ENCODE results near the gene CSTPP1. TPM values are rescaled to one million over a fixed set of nuclear protein-coding genes. Genes with fewer than 3 reads are reported as not detected.
A peak's percentile ranks its signal among the peaks of the same experiment; 100 is the strongest.
"Not testable (repeated sequence)": the region's sequence is repeated elsewhere in the genome, so short reads cannot be mapped to it uniquely, and the experiment has no call there.

The CSTPP1 gene
- total RNA-seq, 2 experiments from 2014 or later, result 14.2 to 16.5 TPM

GRCh38 chr11:46949297-46949696 is 12.7 kb downstream of the CSTPP1 start:
- POLR2A ChIA-PET, result no interaction called here
- Mint-ChIP-seq H3K9me3 (no peaks in the 10 kb centered on the region), H3K27ac (no peak overlapping the region), H3K4me1 (peaks cover 14% of the 10 kb centered on the region), H3K4me3 (no peak overlapping the region), H3K36me3 (peaks cover 6% of the 10 kb centered on the region), H3K27me3 (no peaks in the 10 kb centered on the region)
- no peak for DNase-seq
- no peak for ATAC-seq (ENCODE audit: low read depth)

GRCh38 chr11:46951864-46952263 is 15.3 kb downstream of the CSTPP1 start:
- Mint-ChIP-seq H3K9me3 (no peaks in the 10 kb centered on the region), H3K27me3 (no peaks in the 10 kb centered on the region), H3K36me3 (peaks cover 6% of the 10 kb centered on the region), H3K27ac (no peak overlapping the region), H3K4me1 (peaks cover 14% of the 10 kb centered on the region), H3K4me3 (no peak overlapping the region)
- no peak for DNase-seq
- no peak for ATAC-seq (ENCODE audit: low read depth)
- POLR2A ChIA-PET, result no interaction called here

DNA sequence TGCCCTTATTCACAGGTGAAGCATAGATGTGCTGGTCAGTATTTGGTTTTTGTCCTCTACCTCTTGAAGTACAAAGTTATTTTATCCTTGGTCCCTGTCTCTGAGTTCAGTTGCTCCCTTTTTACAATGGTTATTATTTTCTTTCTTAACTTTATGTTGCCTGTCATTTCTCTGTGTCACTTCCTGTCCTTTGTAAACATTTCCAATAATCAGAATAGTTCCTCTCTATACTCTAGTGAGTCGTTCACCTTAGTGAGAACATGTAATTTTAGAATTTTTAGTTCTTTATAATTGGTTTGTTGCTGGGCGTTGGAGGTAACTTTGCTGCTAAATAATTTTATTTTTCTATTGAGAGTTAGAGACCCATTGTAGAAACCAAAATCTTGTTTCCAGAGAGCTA is 16.0 kb downstream of the CSTPP1 start:
- Mint-ChIP-seq H3K4me3 (no peak overlapping the region), H3K4me1 (peaks cover 15% of the 10 kb centered on the region), H3K27ac (peak overlapping the region; percentile 13), H3K27me3 (no peaks in the 10 kb centered on the region), H3K9me3 (no peaks in the 10 kb centered on the region), H3K36me3 (peaks cover 6% of the 10 kb centered on the region)
- DNase-seq (no peak), ATAC-seq (ENCODE audit: low read depth) (peak; percentile 33)
- POLR2A ChIA-PET, result no interaction called here

- Mint-ChIP-seq H3K4me3 (no peak overlapping the region), H3K36me3 (peaks cover 6% of the 10 kb centered on the region), H3K4me1 (peaks cover 15% of the 10 kb centered on the region), H3K9me3 (no peaks in the 10 kb centered on the region), H3K27me3 (no peaks in the 10 kb centered on the region), H3K27ac (peak overlapping the region; percentile 12)
- POLR2A ChIA-PET, result no interaction called here
- ATAC-seq (ENCODE audit: low read depth) (no peak), DNase-seq (no peak)
Measured at GRCh38 chr11:46953093-46953492, 16.5 kb downstream of the CSTPP1 start.

GRCh38 chr11:46958777-46959176 is 22.2 kb downstream of the CSTPP1 start:
- Mint-ChIP-seq H3K4me1 (peaks cover 1% of the 10 kb centered on the region), H3K36me3 (peaks cover 22% of the 10 kb centered on the region), H3K27me3 (no peaks in the 10 kb centered on the region), H3K4me3 (no peak overlapping the region), H3K9me3 (peaks cover 4% of the 10 kb centered on the region), H3K27ac (no peak overlapping the region)
- no peak for DNase-seq
- no peak for ATAC-seq (ENCODE audit: low read depth)
- POLR2A ChIA-PET, result no interaction called here

GRCh38 chr11:46961041-46961440 is 24.5 kb downstream of the CSTPP1 start:
- H3K36me3 Mint-ChIP-seq, result peaks cover 22% of the 10 kb centered on the region
- peaks cover 1% of the 10 kb centered on the region for H3K4me1 Mint-ChIP-seq
- no peaks in the 10 kb centered on the region for H3K27me3 Mint-ChIP-seq
- POLR2A ChIA-PET, result no interaction called here
- H3K4me3 Mint-ChIP-seq, result no peak overlapping the region
- H3K9me3 Mint-ChIP-seq, result peaks cover 4% of the 10 kb centered on the region
- ATAC-seq (ENCODE audit: low read depth) (no peak), DNase-seq (no peak)
- no peak overlapping the region for H3K27ac Mint-ChIP-seq

DNA sequence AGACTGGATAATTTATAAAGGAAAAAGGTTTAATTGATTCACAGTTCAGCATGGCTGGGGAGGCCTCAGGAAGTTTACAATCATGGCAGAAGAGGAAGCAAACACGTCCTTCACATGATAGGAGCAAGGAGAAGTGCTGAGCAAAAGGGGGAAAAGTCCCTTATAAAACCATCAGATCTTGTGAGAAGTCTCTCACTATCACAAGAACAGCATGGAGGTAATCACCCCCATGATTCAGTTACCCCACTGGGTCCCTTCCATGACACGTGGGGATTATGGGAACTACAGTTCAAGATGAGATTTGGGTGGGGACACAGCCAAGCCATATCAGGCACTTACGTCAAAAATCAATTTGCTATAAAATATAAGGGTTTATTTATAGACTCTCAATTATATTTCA is 25.3 kb downstream of the CSTPP1 start:
- H3K9me3 Mint-ChIP-seq; H3K27ac Mint-ChIP-seq; H3K27me3 Mint-ChIP-seq; H3K4me3 Mint-ChIP-seq; H3K4me1 Mint-ChIP-seq; POLR2A ChIA-PET; DNase-seq; ATAC-seq (ENCODE audit: low read depth): not testable (repeated sequence)
- H3K36me3 Mint-ChIP-seq, result peaks cover 22% of the 10 kb centered on the region

- no peak overlapping the region for H3K4me3 Mint-ChIP-seq
- no peak overlapping the region for H3K27ac Mint-ChIP-seq
- no peaks in the 10 kb centered on the region for H3K27me3 Mint-ChIP-seq
- peaks cover 4% of the 10 kb centered on the region for H3K9me3 Mint-ChIP-seq
- no peaks in the 10 kb centered on the region for H3K4me1 Mint-ChIP-seq
- H3K36me3 Mint-ChIP-seq, result peaks cover 18% of the 10 kb centered on the region
- POLR2A ChIA-PET, result interaction anchor here (0.6 kb wide), 1 partner anchor 1164 kb away, joined by 3 read pairs; no protein-coding TSS in a partner anchor
- no peak for ATAC-seq (ENCODE audit: low read depth)
- no peak for DNase-seq
Measured at GRCh38 chr11:46963844-46964243, 27.3 kb downstream of the CSTPP1 start.

GRCh38 chr11:46966773-46967172 is 30.2 kb downstream of the CSTPP1 start:
- ATAC-seq (ENCODE audit: low read depth) (no peak), DNase-seq (no peak)
- Mint-ChIP-seq H3K4me3 (no peak overlapping the region), H3K27ac (no peak overlapping the region), H3K4me1 (no peaks in the 10 kb centered on the region), H3K9me3 (peaks cover 2% of the 10 kb centered on the region), H3K36me3 (peaks cover 4% of the 10 kb centered on the region), H3K27me3 (no peaks in the 10 kb centered on the region)
- POLR2A ChIA-PET, result no interaction called here

DNA sequence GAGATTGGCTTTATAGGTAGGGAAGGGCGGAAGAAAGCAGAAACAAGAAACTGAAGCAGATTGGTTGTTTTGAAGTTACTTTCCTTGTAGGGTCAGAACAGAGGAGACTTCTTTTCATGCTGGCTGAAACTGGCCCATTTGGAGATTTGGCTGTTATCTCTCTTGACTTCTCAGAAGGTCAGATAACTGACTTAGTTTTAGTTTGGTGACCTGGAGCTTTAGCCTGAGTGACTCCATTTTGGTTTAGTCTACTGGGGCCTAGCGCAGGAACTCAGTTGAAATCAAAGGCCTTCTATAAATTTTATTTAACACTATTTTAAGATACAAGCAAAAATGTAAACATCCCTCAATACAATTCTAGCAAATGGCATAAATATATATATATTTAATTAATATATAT is 31.4 kb downstream of the CSTPP1 start:
- POLR2A ChIA-PET, result no interaction called here
- no peak overlapping the region for H3K27ac Mint-ChIP-seq
- H3K27me3 Mint-ChIP-seq, result no peaks in the 10 kb centered on the region
- no peak for ATAC-seq (ENCODE audit: low read depth)
- DNase-seq, result no peak
- H3K4me3 Mint-ChIP-seq, result no peak overlapping the region
- peaks cover 3% of the 10 kb centered on the region for H3K36me3 Mint-ChIP-seq
- H3K4me1 Mint-ChIP-seq, result no peaks in the 10 kb centered on the region
- H3K9me3 Mint-ChIP-seq, result peaks cover under 1% of the 10 kb centered on the region

- ATAC-seq (ENCODE audit: low read depth) (no peak), DNase-seq (no peak)
- Mint-ChIP-seq H3K4me1 (no peaks in the 10 kb centered on the region), H3K27ac (no peak overlapping the region), H3K9me3 (no peaks in the 10 kb centered on the region), H3K4me3 (no peak overlapping the region), H3K27me3 (no peaks in the 10 kb centered on the region), H3K36me3 (no peaks in the 10 kb centered on the region)
- POLR2A ChIA-PET, result no interaction called here
Measured at GRCh38 chr11:46969379-46969778, 32.8 kb downstream of the CSTPP1 start.

- Mint-ChIP-seq H3K4me3 (no peak overlapping the region), H3K36me3 (no peaks in the 10 kb centered on the region), H3K27ac (no peak overlapping the region), H3K27me3 (no peaks in the 10 kb centered on the region), H3K4me1 (no peaks in the 10 kb centered on the region), H3K9me3 (no peaks in the 10 kb centered on the region)
- ATAC-seq (ENCODE audit: low read depth) (no peak), DNase-seq (no peak)
- POLR2A ChIA-PET, result no interaction called here
Measured at GRCh38 chr11:46970913-46971625, 34.5 kb downstream of the CSTPP1 start.

- Mint-ChIP-seq H3K36me3 (no peaks in the 10 kb centered on the region), H3K4me1 (no peaks in the 10 kb centered on the region), H3K27me3 (no peaks in the 10 kb centered on the region), H3K4me3 (no peak overlapping the region), H3K9me3 (no peaks in the 10 kb centered on the region), H3K27ac (peak overlapping the region; percentile 19)
- POLR2A ChIA-PET, result no interaction called here
- ATAC-seq (ENCODE audit: low read depth), result no peak
- DNase-seq, result no peak
Measured at GRCh38 chr11:46972343-46972742, 35.8 kb downstream of the CSTPP1 start.

DNA sequence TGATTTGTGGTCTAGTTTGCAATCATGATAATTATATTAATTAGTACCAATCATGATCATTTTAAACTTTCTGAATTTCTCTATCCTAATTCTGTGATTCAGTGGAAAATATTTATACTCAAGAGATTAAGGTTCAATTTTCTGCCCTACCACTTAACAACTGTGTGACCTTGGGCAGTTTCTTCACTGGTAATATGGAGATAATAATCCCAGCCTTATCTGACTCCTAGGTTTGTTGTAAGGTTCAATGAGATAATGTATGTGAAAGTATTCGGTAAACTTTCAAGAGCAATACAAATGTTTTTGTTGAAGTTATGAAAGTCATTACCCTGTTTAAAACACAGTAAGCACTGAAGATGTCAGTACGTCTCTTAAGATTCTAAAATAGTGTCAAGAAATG is 36.3 kb downstream of the CSTPP1 start:
- ATAC-seq (ENCODE audit: low read depth) (no peak), DNase-seq (no peak)
- H3K9me3 Mint-ChIP-seq, result no peaks in the 10 kb centered on the region
- no peak overlapping the region for H3K4me3 Mint-ChIP-seq
- no peaks in the 10 kb centered on the region for H3K27me3 Mint-ChIP-seq
- POLR2A ChIA-PET, result no interaction called here
- H3K36me3 Mint-ChIP-seq, result no peaks in the 10 kb centered on the region
- H3K27ac Mint-ChIP-seq, result no peak overlapping the region
- H3K4me1 Mint-ChIP-seq, result no peaks in the 10 kb centered on the region
